Cerebellar cortex (tissue), 1 donor: Measurements from ENCODE around the gene COL9A1.

Experiments used
- DNase-seq: peaks from one replicate; pipeline ENCODE4 v3.0.0-alpha.2; 2015; ENCODE audit warnings: low spot score

Gene COL9A1

DNA sequence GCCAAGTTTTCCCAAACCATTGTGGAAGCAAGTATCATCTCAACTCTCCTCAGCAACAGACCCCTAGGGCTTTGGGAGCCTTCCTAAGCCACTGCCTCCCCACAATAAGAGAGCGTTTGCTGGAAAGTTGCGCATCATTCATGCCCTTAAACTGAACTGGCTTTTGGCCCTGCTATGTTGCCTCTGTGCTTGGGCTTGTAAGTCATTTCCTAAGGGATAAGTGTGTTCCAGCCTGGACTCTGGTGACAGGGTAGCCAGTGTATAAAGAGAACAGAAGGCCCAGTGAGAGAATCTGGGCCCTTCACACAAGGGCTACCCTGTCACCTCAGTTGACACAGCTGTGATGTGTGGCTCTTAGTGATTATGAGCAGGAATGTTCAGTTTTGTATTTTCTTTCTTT, 77.8 kb downstream of the COL9A1 start:
- DNase-seq: no peak

DNA sequence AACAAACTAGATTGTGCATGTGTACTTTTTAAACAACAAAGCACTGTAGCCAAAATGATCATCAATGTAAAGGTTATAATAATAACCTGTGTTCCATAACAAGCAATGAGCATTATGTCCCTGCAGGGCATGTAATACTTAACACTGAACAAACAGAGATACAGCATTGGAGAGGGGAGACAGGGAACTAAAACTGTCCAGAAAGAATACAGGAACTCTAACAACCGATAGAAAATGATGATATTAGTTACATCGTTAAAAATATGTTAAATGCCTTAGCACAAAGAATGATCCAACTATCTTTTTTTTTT, 80.5 kb downstream of the COL9A1 start:
- no peak for DNase-seq

GRCh38 chr6:70221715-70222438, 81.0 kb downstream of the COL9A1 start:
- no peak for DNase-seq

GRCh38 chr6:70221025-70221714, 81.7 kb downstream of the COL9A1 start:
- DNase-seq: peak; percentile 46

DNA sequence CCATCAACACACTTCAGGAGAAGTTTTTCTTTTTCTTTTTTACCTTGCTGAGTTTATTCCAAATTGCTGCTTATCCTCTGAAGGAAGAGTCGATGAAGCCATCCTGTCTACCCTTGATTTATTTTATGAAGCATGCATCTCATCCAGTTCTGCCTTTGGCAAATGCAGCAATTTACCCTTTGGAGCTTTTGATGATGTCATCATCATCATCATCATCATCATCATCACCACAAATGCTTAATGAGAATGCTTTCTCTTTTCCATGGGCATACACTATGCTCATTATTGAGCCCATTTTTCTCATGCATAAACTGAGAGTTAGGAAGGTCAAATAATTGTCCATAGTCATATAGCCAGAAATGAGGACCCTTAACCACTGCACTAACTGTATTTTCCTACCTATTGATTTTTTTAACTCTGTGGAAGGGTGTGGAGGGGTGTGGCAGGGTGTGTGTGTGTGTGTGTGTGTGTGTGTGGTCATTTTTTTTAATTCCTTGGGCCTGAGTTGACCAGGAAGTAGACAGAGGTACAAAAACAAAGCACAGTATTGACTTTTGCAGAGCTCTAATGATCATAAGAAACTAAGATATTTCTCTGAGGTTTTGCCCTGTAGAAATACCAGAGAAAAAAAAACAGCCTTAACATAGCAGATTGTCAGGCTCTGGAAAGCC, 82.8 kb downstream of the COL9A1 start:
- DNase-seq: no peak

GRCh38 chr6:70216767-70217166, 86.1 kb downstream of the COL9A1 start:
- DNase-seq: no peak

DNA sequence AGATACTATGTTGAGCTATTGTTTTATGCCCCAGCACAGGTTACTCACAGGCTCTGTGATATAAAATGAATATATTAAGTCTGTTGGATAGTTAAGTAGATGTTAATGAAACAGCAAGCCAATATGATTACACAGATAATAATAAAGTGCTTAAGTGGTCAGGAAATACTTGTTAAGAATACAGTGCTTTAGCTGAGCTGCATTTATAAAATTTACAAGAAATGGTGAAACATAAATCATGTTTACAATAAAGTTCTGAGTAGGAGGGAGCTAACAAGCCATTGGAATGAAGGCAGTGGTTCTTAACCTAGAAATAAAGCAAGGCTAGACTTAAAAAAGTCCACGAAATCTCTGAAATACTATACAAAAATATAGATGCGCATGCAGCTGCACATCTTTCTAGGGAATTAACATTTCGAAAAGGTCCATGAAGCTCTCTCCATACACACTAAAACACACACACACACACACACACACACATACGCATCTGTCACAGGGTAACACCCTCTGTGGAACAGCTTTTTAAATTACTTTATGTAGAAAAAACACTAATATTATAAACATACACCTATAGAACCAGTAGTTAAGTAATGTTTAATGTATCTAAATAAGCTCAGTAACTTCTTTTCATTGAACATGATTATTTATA, 87.3 kb downstream of the COL9A1 start:
- no peak for DNase-seq

DNA sequence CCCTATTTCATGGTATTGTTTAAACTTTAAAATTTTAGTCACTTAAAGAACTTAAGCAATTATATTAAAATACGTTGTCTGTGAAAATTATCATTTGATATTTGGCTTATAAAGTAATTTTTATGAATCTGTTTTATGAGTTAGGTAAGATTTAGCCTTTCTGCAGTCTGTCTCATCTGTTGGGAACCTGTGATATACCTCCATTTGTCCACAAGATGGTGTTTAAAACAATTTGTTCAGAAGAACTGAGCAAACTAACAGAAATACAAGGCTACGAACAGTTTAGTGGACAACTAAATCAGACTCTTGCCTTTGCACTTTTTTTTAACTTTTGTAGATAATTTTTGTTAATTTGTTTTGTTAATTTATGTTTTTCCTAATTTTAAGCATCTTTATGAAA, 92.4 kb downstream of the COL9A1 start:
- peak; percentile 26 for DNase-seq

DNA sequence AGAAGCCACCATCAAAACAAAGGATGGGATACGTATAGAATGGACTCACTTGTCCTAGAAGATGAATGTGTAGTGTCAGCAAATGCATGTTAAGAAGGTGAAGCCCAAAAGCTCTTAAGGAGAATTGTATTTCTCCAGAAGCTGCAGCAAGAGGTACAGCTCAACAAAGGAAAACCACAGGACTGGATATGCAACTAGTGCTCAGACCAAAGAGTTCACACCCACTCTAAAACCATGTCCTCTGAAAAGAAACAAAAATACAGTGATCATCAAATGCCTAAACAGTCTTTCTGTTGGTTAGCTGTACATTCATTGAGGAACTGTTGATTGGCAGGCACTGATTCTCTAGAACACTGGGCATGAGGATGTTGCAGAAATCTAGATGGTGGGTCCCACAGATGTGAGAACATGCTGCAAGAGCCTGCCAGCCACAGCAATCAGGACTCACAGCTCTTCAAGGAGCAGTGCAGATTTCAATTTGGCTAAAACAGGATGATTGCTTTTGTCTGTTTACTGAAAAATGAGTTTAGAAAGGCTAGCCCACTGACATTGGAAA, 94.6 kb downstream of the COL9A1 start:
- DNase-seq: no peak

DNA sequence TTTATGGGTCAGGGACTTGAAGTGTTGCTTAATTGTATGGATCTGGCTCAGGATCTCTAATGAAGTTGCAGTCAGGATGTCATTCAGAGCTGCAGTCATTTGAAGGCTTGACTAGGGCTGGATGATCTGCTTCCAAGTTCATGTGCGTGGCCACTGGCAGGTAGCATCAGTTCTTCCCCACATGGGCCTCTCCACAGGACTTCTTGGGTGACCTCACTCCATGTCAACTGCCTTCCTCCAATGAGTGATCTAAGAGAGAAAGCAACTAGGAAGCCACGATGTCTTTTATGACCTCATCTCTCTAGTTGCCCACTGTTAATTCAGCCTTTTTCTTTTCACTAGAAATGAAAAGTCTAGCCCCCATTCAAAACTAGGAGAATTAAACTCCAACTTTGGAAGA, 104.1 kb downstream of the COL9A1 start:
- no peak for DNase-seq

DNA sequence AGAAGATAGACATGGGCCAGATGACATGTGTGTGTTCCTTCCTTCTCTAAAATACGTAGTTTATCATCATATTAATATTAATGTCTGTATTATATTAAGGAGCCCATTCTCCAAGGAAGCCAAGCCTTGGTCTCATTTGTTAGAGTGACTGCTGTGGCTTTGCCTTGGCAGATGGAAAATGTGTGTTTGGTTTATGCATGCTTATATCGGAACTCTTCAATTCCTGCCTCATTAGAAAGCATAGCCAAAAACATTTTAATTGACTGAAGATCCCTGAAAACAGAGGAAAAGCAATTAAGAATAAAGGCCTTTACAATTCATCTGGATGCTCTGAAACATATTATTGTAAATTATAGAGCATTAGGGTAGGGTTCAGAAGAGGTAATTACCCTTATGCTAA, 106.4 kb downstream of the COL9A1 start:
- no peak for DNase-seq

GRCh38 chr6:70194421-70194820, 108.5 kb downstream of the COL9A1 start:
- no peak for DNase-seq

DNA sequence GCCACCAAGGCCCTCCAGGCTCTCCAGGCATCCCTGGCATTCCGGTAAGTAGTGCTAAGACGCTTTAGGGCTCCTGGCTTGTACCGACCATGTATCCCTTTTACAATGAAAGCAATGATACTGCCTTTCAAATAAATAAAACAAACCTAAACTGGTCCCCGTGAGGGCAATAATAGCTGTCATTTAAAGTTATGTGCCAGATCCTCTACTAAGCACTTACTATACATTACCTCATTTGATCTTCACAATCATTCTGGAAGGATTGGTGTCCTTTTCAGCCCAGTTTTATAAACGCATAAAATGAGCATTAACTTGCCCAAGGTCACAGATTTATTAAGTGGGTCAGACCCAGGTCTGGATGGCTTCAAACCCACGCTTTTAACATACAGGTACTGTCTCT, 114.7 kb downstream of the COL9A1 start:
- no peak for DNase-seq

- DNase-seq: no peak
These were observed 116.4 kb downstream of the COL9A1 start for GRCh38 chr6:70186461-70186860.

DNA sequence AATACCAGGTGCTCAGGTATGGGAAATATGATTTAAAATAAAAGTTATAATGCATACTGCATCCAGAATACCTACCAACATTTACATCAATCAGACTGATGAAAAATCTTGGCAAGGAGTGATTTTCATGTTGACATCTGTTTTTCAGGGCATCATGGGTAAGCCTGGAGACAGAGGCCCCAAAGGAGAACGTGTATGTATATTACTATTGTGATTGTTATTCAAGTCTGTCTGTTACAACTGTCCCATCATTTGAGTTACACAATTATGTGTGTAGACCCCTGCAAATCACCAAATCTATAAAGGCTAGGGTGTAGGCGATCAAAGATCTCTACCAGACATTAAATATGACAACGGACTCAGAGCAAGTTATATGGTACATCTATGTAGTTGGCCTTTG, 118.2 kb downstream of the COL9A1 start:
- no peak for DNase-seq

GRCh38 chr6:70183538-70183937, 119.3 kb downstream of the COL9A1 start:
- DNase-seq: no peak

GRCh38 chr6:70180901-70181599, 121.8 kb downstream of the COL9A1 start:
- DNase-seq: no peak

DNA sequence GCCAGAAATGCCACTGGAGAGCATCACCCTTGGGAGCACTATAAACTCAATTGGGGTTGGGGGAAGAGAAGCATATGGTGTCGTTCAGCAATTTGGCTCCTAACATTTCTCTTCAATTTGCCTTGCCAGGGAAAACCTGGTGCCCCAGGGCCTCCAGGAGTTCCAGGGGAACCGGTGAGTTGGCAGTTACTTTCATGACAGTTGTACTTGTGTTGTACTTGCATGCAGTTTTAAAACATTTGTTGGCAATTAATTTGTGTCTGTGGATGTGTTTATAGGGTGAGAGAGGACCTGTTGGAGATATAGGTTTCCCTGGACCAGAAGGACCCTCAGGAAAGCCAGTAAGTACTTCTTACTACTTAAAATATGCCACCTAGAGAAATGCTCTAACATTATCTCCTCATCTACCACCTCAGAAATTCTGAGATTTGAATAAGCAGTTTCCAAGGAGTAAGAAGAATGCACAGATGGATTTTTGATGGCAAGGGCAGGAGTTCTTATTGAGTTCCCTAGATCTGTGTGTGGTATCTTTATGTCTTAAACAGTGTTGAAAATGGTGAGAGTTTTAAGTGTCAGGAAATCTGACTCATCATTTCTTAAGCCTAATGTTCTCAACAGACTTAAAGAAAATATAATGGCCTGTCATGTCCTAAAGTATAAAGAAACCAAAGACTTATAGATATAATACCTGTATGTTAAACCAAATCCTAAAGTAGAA, 122.5 kb downstream of the COL9A1 start:
- DNase-seq: no peak

- no peak for DNase-seq
These were observed 125.9 kb downstream of the COL9A1 start for GRCh38 chr6:70176842-70177550.

- no peak for DNase-seq
These were observed 127.1 kb downstream of the COL9A1 start for GRCh38 chr6:70175770-70176169.

- DNase-seq: no peak
These were observed 130.6 kb downstream of the COL9A1 start for GRCh38 chr6:70172252-70172651.
